ENCODE measurements around the gene NDST3.

Gene NDST3

DNA sequence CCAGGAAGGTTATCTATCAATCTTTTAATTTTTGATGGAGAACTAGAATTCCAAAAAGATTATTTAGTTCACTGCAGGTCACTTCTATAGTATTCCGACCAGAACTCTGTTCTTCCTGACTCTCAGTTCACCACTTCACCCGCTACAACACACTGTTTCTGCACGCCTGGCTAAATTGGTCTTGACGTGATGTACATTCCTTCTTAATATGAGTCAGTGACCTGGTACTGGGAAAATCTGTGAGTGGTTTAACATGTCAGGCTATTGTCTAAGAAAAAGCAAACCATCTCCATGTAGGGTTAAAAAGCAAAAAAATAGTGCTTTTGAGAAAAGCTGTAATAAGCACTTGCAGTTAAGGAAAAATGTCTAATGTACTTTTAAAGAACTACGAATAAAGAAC is 120.4 kb downstream of the NDST3 start:
- no peak for DNase-seq (ENCODE audit: low spot score)
- Histone ChIP-seq H3K79me1 (ENCODE audit: low read depth, low read length) (no peaks in the 10 kb centered on the region), H3K14ac (ENCODE audit: low read length) (no peak overlapping the region), H3K9ac (ENCODE audit: low read depth, low read length, poor library complexity) (no peak overlapping the region), H3K27me3 (ENCODE audit: control insufficient read depth in 3 of 3, insufficient read depth in 3 of 3, low read depth in 1 of 3, low read length in 3 of 3) (no peaks in the 10 kb centered on the region), H2BK15ac (ENCODE audit: low read length) (no peak overlapping the region), H3K36me3 (replicated peaks in 1 of 2; ENCODE audit: control insufficient read depth in 2 of 2, insufficient read depth in 2 of 2, low read length in 2 of 2) (no peaks in the 10 kb centered on the region), H2BK5ac (ENCODE audit: low read length) (no peak overlapping the region), H2BK12ac (ENCODE audit: low read length) (no peak overlapping the region), H3K4me2 (ENCODE audit: insufficient read depth, low read length, poor library complexity, severe bottlenecking) (no peak overlapping the region), H3K18ac (ENCODE audit: low read length) (no peak overlapping the region), H3K27ac (replicated peaks; ENCODE audit: low read length) (no peak overlapping the region), H2AFZ (ENCODE audit: low read length) (no peak overlapping the region), H2BK120ac (ENCODE audit: low read depth, low read length) (no peak overlapping the region), H3K9me3 (replicated peaks in 1 of 2; ENCODE audit: control insufficient read depth in 2 of 2, insufficient read depth in 1 of 2, low read depth in 1 of 2, low read length in 2 of 2) (no peaks in the 10 kb centered on the region), H2AK5ac (ENCODE audit: low read depth, low read length) (no peak overlapping the region), H3K4ac (ENCODE audit: low read length) (no peak overlapping the region), H3K23ac (ENCODE audit: low read depth, low read length, poor library complexity) (no peak overlapping the region), H3K4me1 (ENCODE audit: control insufficient read depth in 2 of 2, insufficient read depth in 1 of 2, low read depth in 1 of 2, low read length in 2 of 2) (no peaks in the 10 kb centered on the region), H3K4me3 (ENCODE audit: low read length in 2 of 2) (no peak overlapping the region), H4K91ac (ENCODE audit: low read depth, low read length, poor library complexity) (no peak overlapping the region), H4K8ac (ENCODE audit: low read depth, low read length) (no peak overlapping the region)
- no CpG with 5 or more reads among the region's 5 CpGs for WGBS, 2 donors (ENCODE audit: extremely low coverage in 2 of 2, insufficient read length in 2 of 2, insufficient replicate concordance in 1 of 2)

DNA sequence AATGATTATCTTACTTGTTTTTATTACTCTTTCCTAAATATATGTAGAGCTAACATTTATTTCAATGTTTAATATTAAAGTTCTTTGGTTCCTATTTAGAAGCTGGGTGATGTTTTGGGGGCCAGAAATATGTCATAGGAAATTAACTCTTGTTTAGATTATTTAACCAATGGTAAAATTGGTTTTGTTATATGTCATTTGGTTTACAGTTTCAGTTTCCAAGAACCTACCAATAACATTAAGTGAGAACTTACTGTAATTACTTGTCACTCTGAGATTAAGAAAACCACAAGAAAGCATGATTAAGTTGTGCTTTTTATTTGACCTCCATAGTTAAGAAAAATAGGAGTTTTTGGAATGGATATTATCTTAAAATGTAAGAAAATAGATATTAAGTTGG is 121.2 kb downstream of the NDST3 start:
- H3K18ac ChIP-seq (ENCODE audit: low read length): no peak overlapping the region
- no peak overlapping the region for H4K91ac ChIP-seq (ENCODE audit: low read depth, low read length, poor library complexity)
- H3K4me3 ChIP-seq (ENCODE audit: low read length in 2 of 2): no peak overlapping the region
- H3K4me2 ChIP-seq (ENCODE audit: insufficient read depth, low read length, poor library complexity, severe bottlenecking): no peak overlapping the region
- no peak overlapping the region for H3K23ac ChIP-seq (ENCODE audit: low read depth, low read length, poor library complexity)
- H3K4ac ChIP-seq (ENCODE audit: low read length): no peak overlapping the region
- no peak for DNase-seq (ENCODE audit: low spot score)
- H4K8ac ChIP-seq (ENCODE audit: low read depth, low read length): no peak overlapping the region
- H2BK15ac ChIP-seq (ENCODE audit: low read length): no peak overlapping the region
- no peaks in the 10 kb centered on the region for H3K27me3 ChIP-seq (ENCODE audit: control insufficient read depth in 3 of 3, insufficient read depth in 3 of 3, low read depth in 1 of 3, low read length in 3 of 3)
- H2AFZ ChIP-seq (ENCODE audit: low read length): no peak overlapping the region
- H2BK5ac ChIP-seq (ENCODE audit: low read length): no peak overlapping the region
- no peak overlapping the region for H3K27ac ChIP-seq (replicated peaks; ENCODE audit: low read length)
- no peak overlapping the region for H3K9ac ChIP-seq (ENCODE audit: low read depth, low read length, poor library complexity)
- H2BK12ac ChIP-seq (ENCODE audit: low read length): no peak overlapping the region
- H3K14ac ChIP-seq (ENCODE audit: low read length): no peak overlapping the region
- H3K9me3 ChIP-seq (replicated peaks in 1 of 2; ENCODE audit: control insufficient read depth in 2 of 2, insufficient read depth in 1 of 2, low read depth in 1 of 2, low read length in 2 of 2): no peaks in the 10 kb centered on the region
- no peaks in the 10 kb centered on the region for H3K79me1 ChIP-seq (ENCODE audit: low read depth, low read length)
- H2AK5ac ChIP-seq (ENCODE audit: low read depth, low read length): no peak overlapping the region
- H3K36me3 ChIP-seq (replicated peaks in 1 of 2; ENCODE audit: control insufficient read depth in 2 of 2, insufficient read depth in 2 of 2, low read length in 2 of 2): no peaks in the 10 kb centered on the region
- no peaks in the 10 kb centered on the region for H3K4me1 ChIP-seq (ENCODE audit: control insufficient read depth in 2 of 2, insufficient read depth in 1 of 2, low read depth in 1 of 2, low read length in 2 of 2)
- no peak overlapping the region for H2BK120ac ChIP-seq (ENCODE audit: low read depth, low read length)

DNA sequence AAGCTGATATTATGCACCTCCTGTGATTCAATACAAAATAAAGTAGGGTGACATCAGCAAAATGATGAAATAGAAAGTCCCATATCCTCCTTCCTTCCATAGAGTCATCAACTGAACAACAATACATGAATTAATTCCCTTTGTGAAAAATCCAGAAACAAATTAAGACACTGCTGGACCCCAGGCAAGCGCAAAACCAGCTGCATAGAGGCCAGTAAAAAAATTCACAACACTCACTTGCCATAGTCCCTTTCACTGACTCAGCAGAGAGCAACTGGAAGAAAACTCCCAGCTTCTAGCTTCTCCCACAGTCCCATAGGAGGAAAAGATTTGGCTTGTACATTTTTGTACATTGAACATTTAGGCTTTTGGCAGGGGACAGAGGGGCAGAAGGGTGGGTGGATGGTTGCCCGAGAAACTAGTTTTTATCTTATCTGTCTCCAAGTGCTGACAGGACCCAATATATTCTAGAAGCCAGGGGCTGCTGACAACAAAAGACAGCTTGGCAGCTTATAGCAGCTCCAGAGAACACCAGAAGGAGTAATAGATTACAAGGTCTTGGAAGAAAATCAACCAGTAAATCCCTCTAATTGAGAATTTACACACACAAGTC is 124.6 kb downstream of the NDST3 start:
- Histone ChIP-seq H3K18ac (ENCODE audit: low read length) (no peak overlapping the region), H3K27ac (replicated peaks; ENCODE audit: low read length) (no peak overlapping the region)
- no peak for DNase-seq (ENCODE audit: low spot score)

DNA sequence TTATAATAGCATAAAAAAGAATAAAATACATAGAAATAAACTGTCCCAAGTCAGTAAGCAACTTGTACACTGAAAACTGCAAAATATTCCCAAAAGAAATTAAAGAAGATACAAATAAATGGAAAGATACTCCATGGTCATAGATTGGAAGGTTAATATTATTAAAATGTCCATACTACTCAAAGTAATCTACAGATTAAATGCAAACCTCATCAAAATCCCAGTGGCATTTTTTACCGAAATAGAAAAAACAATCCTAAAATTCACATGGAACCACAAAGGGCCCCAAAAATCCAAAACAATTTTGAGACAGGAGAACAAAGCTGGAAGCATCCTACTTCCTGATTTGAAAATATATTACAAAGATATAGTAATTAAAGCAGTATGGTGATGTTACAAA is 133.0 kb downstream of the NDST3 start:
- no peak for DNase-seq (ENCODE audit: low spot score)
- Histone ChIP-seq H3K4me1 (ENCODE audit: control insufficient read depth in 2 of 2, insufficient read depth in 1 of 2, low read depth in 1 of 2, low read length in 2 of 2) (peaks cover 0 to 2% of the 10 kb centered on the region in 2 donors), H4K91ac (ENCODE audit: low read depth, low read length, poor library complexity) (no peak overlapping the region), H3K18ac (ENCODE audit: low read length) (no peak overlapping the region), H2BK5ac (ENCODE audit: low read length) (no peak overlapping the region), H3K4me3 (ENCODE audit: low read length in 2 of 2) (no peak overlapping the region), H3K23ac (ENCODE audit: low read depth, low read length, poor library complexity) (no peak overlapping the region), H2BK12ac (ENCODE audit: low read length) (no peak overlapping the region), H3K79me1 (ENCODE audit: low read depth, low read length) (no peaks in the 10 kb centered on the region), H2AFZ (ENCODE audit: low read length) (no peak overlapping the region), H3K9me3 (replicated peaks in 1 of 2; ENCODE audit: control insufficient read depth in 2 of 2, insufficient read depth in 1 of 2, low read depth in 1 of 2, low read length in 2 of 2) (no peaks in the 10 kb centered on the region), H2BK15ac (ENCODE audit: low read length) (no peak overlapping the region), H3K27ac (replicated peaks; ENCODE audit: low read length) (no peak overlapping the region), H3K36me3 (replicated peaks in 1 of 2; ENCODE audit: control insufficient read depth in 2 of 2, insufficient read depth in 2 of 2, low read length in 2 of 2) (no peaks in the 10 kb centered on the region), H3K14ac (ENCODE audit: low read length) (no peak overlapping the region), H3K9ac (ENCODE audit: low read depth, low read length, poor library complexity) (no peak overlapping the region), H2AK5ac (ENCODE audit: low read depth, low read length) (no peak overlapping the region), H3K4ac (ENCODE audit: low read length) (no peak overlapping the region), H2BK120ac (ENCODE audit: low read depth, low read length) (no peak overlapping the region), H4K8ac (ENCODE audit: low read depth, low read length) (no peak overlapping the region), H3K27me3 (ENCODE audit: control insufficient read depth in 3 of 3, insufficient read depth in 3 of 3, low read depth in 1 of 3, low read length in 3 of 3) (no peaks in the 10 kb centered on the region), H3K4me2 (ENCODE audit: insufficient read depth, low read length, poor library complexity, severe bottlenecking) (no peak overlapping the region)
- no CpG with 5 or more reads among the region's 1 CpG for WGBS, 2 donors (ENCODE audit: extremely low coverage in 2 of 2, insufficient read length in 2 of 2, insufficient replicate concordance in 1 of 2)

More for the DNA sequence above, 124.6 kb downstream of the NDST3 start:
- no peak overlapping the region for H3K14ac ChIP-seq (ENCODE audit: low read length)
- WGBS, 2 donors (ENCODE audit: extremely low coverage in 2 of 2, insufficient read length in 2 of 2, insufficient replicate concordance in 1 of 2): no CpG with 5 or more reads among the region's 2 CpGs
- H2AFZ ChIP-seq (ENCODE audit: low read length): peak overlapping the region; percentile 39
- H3K4me2 ChIP-seq (ENCODE audit: insufficient read depth, low read length, poor library complexity, severe bottlenecking): no peak overlapping the region
- no peak overlapping the region for H2BK5ac ChIP-seq (ENCODE audit: low read length)
- no peaks in the 10 kb centered on the region for H3K36me3 ChIP-seq (replicated peaks in 1 of 2; ENCODE audit: control insufficient read depth in 2 of 2, insufficient read depth in 2 of 2, low read length in 2 of 2)
- no peaks in the 10 kb centered on the region for H3K27me3 ChIP-seq (ENCODE audit: control insufficient read depth in 3 of 3, insufficient read depth in 3 of 3, low read depth in 1 of 3, low read length in 3 of 3)
- H4K8ac ChIP-seq (ENCODE audit: low read depth, low read length): no peak overlapping the region
- no peak overlapping the region for H3K9ac ChIP-seq (ENCODE audit: low read depth, low read length, poor library complexity)
- no peak overlapping the region for H3K4me3 ChIP-seq (ENCODE audit: low read length in 2 of 2)
- no peak overlapping the region for H4K91ac ChIP-seq (ENCODE audit: low read depth, low read length, poor library complexity)
- no peak overlapping the region for H2BK15ac ChIP-seq (ENCODE audit: low read length)
- no peaks in the 10 kb centered on the region for H3K4me1 ChIP-seq (ENCODE audit: control insufficient read depth in 2 of 2, insufficient read depth in 1 of 2, low read depth in 1 of 2, low read length in 2 of 2)
- no peak overlapping the region for H3K4ac ChIP-seq (ENCODE audit: low read length)
- no peak overlapping the region for H2AK5ac ChIP-seq (ENCODE audit: low read depth, low read length)
- no peak overlapping the region for H3K23ac ChIP-seq (ENCODE audit: low read depth, low read length, poor library complexity)
- H3K79me1 ChIP-seq (ENCODE audit: low read depth, low read length): no peaks in the 10 kb centered on the region
- no peak overlapping the region for H2BK120ac ChIP-seq (ENCODE audit: low read depth, low read length)
- H2BK12ac ChIP-seq (ENCODE audit: low read length): no peak overlapping the region
- no peaks in the 10 kb centered on the region for H3K9me3 ChIP-seq (replicated peaks in 1 of 2; ENCODE audit: control insufficient read depth in 2 of 2, insufficient read depth in 1 of 2, low read depth in 1 of 2, low read length in 2 of 2)
